ENCODE measurements around the gene AIG1.

- TF ChIP-seq CTCF (IDR thresholded peaks at IDR 0.05; ENCODE audit: low read length) (no peak), EZH2 (IDR thresholded peaks at IDR 0.05; ENCODE audit: borderline replicate concordance, low read length) (no peak)
These were observed 37.5 kb downstream of the AIG1 start for GRCh38 chr6:143098054-143098671.

Measured in OCI-LY1 (cell line).